HL-60 (cell line): ENCODE data around the gene FAM174C.
"Not testable (repeated sequence)": the region's sequence is repeated elsewhere in the genome, so short reads cannot be mapped to it uniquely, and the experiment has no call there.

ENCODE experiments used
- DNase-seq, 2 experiments: peaks; one replicate each; pipeline ENCODE4 v3.0.0-alpha.2; 2010 to 2020; ENCODE audit warnings: low read depth in 1 of 2, low spot score in 1 of 2
- H3K27ac ChIP-seq: fragments of 250-450 bp; sonication (Bioruptor Pico); replicated peaks from 2 replicates; pipeline ENCODE4 v1.5.1; 2020; ENCODE audit warnings: mild to moderate bottlenecking, moderate library complexity
- H3K27me3 ChIP-seq: fragments of 250-450 bp; sonication (Bioruptor Pico); 2 replicates; pipeline ENCODE4 v1.5.1; 2021; ENCODE audit warnings: mild to moderate bottlenecking, moderate library complexity; ENCODE audit not compliant: insufficient read depth, poor library complexity, severe bottlenecking
- H3K4me3 ChIP-seq: replicated peaks from 2 replicates; pipeline ENCODE4 v1.5.1; 2011; ENCODE audit warnings: mild to moderate bottlenecking, control low read depth, low read length; ENCODE audit not compliant: insufficient read depth
- GABPA ChIP-seq: IDR thresholded peaks from 2 replicates; pipeline ENCODE4 v1.6.1; 2012; ENCODE audit warnings: low read depth
- POLR2AphosphoS5 ChIP-seq: IDR thresholded peaks from 2 replicates; pipeline ENCODE4 v1.6.1; 2012; ENCODE audit warnings: low read depth
- SPI1 ChIP-seq: IDR thresholded peaks from 2 replicates; pipeline ENCODE4 v1.6.1; 2012; ENCODE audit warnings: low read depth, mild to moderate bottlenecking, borderline replicate concordance
- TF ChIP-seq, protein P1 (sequence below): IDR thresholded peaks from 2 replicates; pipeline ENCODE4 v1.6.1; 2012; ENCODE audit warnings: low read depth; ENCODE audit not compliant: insufficient replicate concordance
- TF ChIP-seq, protein P2 (sequence below): IDR thresholded peaks from one replicate; pipeline ENCODE4 v1.5.1; 2011; ENCODE audit warnings: low read length, control low read depth, inconsistent platforms; ENCODE audit not compliant: insufficient read depth

FAM174C gene

DNA sequence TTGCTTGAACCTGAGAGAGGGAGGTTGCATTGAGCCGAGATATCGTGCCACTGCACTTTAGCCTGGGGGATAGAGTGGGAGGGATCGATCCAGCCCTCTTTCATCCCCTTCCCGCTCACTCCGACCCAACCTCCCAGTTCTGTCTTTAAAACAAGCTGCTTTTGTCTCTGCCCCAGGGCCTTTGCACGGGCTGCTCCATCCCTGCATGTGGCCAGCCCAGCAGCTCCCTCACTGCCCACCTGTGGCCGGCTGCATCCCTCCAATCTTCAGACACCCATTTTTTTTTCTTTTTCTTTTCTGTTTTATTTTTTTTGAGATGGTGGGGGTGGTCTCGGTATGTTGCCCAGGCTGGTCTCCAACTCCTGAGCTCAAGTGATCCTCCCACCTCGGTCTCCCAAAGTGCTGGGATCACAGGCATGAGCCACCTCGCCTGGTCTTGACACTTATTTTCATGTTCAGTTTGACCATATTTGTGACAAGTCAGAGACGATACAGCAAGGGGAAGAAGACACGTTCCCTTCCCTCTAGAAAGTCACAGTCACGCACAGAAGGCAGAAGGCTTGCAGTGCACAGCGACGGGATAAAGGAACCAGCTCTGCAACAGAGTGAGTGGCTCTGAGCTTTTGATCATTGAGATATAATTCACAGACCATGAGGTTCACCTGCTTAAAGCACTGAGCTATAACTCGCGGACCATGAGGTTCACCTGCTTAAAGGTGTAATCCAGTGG is 42.1 kb downstream of the FAM174C start:
- Histone ChIP-seq H3K27ac (no peak overlapping the region), H3K4me3 (no peak overlapping the region), H3K27me3 (peaks cover 21% of the 10 kb centered on the region)
- TF ChIP-seq GABPA = no peak
- TF ChIP-seq, protein P1, sequence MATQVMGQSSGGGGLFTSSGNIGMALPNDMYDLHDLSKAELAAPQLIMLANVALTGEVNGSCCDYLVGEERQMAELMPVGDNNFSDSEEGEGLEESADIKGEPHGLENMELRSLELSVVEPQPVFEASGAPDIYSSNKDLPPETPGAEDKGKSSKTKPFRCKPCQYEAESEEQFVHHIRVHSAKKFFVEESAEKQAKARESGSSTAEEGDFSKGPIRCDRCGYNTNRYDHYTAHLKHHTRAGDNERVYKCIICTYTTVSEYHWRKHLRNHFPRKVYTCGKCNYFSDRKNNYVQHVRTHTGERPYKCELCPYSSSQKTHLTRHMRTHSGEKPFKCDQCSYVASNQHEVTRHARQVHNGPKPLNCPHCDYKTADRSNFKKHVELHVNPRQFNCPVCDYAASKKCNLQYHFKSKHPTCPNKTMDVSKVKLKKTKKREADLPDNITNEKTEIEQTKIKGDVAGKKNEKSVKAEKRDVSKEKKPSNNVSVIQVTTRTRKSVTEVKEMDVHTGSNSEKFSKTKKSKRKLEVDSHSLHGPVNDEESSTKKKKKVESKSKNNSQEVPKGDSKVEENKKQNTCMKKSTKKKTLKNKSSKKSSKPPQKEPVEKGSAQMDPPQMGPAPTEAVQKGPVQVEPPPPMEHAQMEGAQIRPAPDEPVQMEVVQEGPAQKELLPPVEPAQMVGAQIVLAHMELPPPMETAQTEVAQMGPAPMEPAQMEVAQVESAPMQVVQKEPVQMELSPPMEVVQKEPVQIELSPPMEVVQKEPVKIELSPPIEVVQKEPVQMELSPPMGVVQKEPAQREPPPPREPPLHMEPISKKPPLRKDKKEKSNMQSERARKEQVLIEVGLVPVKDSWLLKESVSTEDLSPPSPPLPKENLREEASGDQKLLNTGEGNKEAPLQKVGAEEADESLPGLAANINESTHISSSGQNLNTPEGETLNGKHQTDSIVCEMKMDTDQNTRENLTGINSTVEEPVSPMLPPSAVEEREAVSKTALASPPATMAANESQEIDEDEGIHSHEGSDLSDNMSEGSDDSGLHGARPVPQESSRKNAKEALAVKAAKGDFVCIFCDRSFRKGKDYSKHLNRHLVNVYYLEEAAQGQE = no peak
- TF ChIP-seq, protein P2, sequence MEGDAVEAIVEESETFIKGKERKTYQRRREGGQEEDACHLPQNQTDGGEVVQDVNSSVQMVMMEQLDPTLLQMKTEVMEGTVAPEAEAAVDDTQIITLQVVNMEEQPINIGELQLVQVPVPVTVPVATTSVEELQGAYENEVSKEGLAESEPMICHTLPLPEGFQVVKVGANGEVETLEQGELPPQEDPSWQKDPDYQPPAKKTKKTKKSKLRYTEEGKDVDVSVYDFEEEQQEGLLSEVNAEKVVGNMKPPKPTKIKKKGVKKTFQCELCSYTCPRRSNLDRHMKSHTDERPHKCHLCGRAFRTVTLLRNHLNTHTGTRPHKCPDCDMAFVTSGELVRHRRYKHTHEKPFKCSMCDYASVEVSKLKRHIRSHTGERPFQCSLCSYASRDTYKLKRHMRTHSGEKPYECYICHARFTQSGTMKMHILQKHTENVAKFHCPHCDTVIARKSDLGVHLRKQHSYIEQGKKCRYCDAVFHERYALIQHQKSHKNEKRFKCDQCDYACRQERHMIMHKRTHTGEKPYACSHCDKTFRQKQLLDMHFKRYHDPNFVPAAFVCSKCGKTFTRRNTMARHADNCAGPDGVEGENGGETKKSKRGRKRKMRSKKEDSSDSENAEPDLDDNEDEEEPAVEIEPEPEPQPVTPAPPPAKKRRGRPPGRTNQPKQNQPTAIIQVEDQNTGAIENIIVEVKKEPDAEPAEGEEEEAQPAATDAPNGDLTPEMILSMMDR = no peak
- no peak for TF ChIP-seq POLR2AphosphoS5
- no peak for TF ChIP-seq SPI1
- peak in 1 of 2 experiments; percentile 54 for DNase-seq

DNA sequence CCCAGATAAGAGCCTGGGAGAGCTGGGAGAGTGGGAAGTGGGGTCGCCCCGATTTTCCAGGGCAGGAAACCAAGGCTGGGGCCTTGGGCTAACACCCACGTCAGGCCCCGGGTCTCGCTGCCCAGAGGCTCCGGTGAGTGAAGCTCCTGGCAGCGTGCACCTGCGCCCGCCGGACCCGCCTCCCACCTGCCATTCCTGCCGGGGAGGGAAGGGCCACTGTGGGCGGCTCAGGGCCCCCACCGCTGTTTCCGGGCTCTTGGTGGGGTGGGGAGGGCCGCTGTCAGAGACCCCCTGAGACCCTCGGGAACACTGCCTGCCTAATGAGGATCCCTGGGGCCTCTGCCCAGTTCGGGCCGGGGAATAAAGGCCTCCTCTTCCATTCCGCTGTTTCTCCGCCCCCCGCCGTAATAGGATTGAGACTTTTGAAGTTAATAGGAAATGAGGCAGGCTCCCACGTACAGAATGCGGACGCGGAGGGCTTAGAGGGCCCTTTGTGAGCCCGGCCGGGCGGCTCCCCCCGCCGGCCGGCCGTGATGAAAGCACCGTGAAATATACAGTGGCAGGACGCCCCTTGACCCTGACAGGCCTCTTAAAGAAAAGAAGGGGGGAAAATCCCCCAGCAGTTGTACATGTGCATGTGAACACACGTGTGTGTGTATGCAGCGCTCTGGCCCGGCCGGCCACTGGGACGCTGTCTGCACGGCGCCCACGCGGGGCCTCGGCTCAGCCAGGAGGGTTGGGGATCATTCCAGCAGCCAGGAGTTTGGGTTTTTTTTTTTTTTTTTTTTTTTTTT is 43.5 kb downstream of the FAM174C start:
- no peak overlapping the region for H3K27ac ChIP-seq
- no peak for DNase-seq
- peaks cover 22% of the 10 kb centered on the region for H3K27me3 ChIP-seq
- no peak overlapping the region for H3K4me3 ChIP-seq
- no peak for TF ChIP-seq POLR2AphosphoS5

DNA sequence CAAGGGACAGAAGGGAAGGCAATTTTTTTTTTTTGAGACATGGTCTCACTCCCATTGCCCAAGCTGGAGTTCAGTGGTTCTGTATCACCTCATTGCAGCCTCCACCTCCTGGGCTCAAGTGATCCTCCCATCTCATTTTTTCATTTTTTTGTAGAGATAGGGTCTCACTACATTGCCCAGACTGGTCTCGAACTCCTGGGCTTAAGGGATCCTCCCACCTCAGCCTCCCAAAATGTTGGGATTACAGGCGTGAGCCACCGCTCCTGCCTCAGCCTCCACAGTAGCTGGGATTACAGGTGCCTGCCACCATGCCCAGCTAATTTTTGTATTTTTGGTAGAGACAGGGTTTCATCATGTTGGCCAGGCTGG is 44.9 kb downstream of the FAM174C start:
- not testable (repeated sequence) for H3K27ac ChIP-seq, H3K4me3 ChIP-seq, DNase-seq
- peaks cover 30% of the 10 kb centered on the region for H3K27me3 ChIP-seq

DNA sequence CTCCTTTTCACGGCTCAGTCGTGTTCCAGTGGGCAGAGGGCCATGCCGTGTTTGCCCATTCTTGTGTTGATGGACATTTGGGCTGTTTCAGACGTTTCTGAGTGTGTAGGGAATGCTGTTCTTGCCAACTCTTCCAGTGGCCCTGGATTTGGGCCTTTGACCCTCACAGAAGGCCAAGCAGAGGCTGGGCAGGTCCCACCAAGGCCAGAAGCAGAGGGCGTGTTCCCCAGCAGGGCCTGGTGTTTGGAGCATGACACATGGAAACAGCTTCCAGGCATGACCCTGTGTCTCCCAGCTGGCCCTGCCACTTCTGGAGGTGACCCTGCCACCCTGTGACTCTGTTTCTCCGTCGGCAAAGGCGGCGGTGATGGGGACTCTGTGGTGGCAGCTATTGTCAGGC is 46.2 kb downstream of the FAM174C start:
- TF ChIP-seq POLR2AphosphoS5 = no peak
- TF ChIP-seq SPI1 = no peak
- TF ChIP-seq, protein P2 = no peak
- no peak for TF ChIP-seq GABPA
- TF ChIP-seq, protein P1 = no peak
- no peak overlapping the region for H3K4me3 ChIP-seq
- no peak overlapping the region for H3K27ac ChIP-seq
- peaks cover 30% of the 10 kb centered on the region for H3K27me3 ChIP-seq
- DNase-seq = no peak
